ENCODE measurements around the gene MARCKSL1. TPM values are rescaled to one million over a fixed set of nuclear protein-coding genes. Genes with fewer than 3 reads are reported as not detected.

The MARCKSL1 gene
- total and polyA plus RNA-seq, 4 donors: 13.0 to 29.5 (median 18.4) TPM

DNA sequence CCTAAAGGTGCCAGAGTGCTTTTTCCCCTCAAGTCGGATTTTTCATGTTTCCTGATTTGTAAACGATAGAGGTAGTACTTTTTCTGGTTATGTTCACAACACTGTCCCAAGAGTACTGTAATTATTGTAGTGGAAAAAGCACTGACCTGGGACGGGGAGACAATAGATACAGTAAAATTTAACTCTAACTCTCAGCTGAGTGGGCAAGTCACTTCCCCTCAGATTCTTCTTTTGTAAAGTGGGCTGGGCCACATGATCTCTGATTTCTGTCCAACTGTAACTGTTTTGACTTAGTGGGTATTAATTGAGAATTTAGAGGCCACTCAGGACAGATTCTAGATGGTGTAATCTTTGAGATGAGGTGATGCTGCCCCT is 19.1 kb downstream of the MARCKSL1 start:
- peaks cover 5 to 12% (median 8%) of the 10 kb centered on the region in 4 donors for H3K36me3 ChIP-seq (ENCODE audit: control insufficient read depth in 4 of 4, insufficient read depth in 3 of 4, low read depth in 1 of 4, low read length in 3 of 4)
- no peak for DNase-seq (ENCODE audit: low spot score)
- H3K27ac ChIP-seq (ENCODE audit: low read depth in 1 of 2, low read length in 2 of 2): no peak overlapping the region
- no peaks in the 10 kb centered on the region for H3K27me3 ChIP-seq (ENCODE audit: control insufficient read depth in 4 of 4, insufficient read depth in 4 of 4, low read length in 3 of 4)
- no peak overlapping the region for H3K9ac ChIP-seq (ENCODE audit: low read depth in 1 of 2, low read length in 2 of 2)
- H3K4me1 ChIP-seq (ENCODE audit: control insufficient read depth in 4 of 4, insufficient read depth in 4 of 4, low read length in 3 of 4): peaks cover 4 to 9% (median 8%) of the 10 kb centered on the region in 4 donors
- no peak overlapping the region for H3K4me3 ChIP-seq (ENCODE audit: low read depth in 1 of 3, low read length in 3 of 3)
- H3K9me3 ChIP-seq (ENCODE audit: control insufficient read depth in 4 of 4, low read length in 3 of 4): no peaks in the 10 kb centered on the region
- WGBS: 78% methylated on average over 3 of the region's 3 CpGs
- TF ChIP-seq, protein P1, sequence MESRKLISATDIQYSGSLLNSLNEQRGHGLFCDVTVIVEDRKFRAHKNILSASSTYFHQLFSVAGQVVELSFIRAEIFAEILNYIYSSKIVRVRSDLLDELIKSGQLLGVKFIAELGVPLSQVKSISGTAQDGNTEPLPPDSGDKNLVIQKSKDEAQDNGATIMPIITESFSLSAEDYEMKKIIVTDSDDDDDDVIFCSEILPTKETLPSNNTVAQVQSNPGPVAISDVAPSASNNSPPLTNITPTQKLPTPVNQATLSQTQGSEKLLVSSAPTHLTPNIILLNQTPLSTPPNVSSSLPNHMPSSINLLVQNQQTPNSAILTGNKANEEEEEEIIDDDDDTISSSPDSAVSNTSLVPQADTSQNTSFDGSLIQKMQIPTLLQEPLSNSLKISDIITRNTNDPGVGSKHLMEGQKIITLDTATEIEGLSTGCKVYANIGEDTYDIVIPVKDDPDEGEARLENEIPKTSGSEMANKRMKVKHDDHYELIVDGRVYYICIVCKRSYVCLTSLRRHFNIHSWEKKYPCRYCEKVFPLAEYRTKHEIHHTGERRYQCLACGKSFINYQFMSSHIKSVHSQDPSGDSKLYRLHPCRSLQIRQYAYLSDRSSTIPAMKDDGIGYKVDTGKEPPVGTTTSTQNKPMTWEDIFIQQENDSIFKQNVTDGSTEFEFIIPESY (IDR thresholded peaks at IDR 0.05): no peak
- TF ChIP-seq RAD21 (IDR thresholded peaks at IDR 0.05) (no peak), HNF4A (conservative IDR thresholded peaks at IDR 0.05) (no peak), TAF1 (conservative IDR thresholded peaks at IDR 0.05) (no peak), EGR1 (IDR thresholded peaks at IDR 0.05; ENCODE audit: low read depth in 2 of 2) (no peak), FOXA1 (IDR thresholded peaks at IDR 0.05) (no peak), SP1 (IDR thresholded peaks at IDR 0.05) (no peak), YY1 (IDR thresholded peaks at IDR 0.05) (no peak), FOXA2 (IDR thresholded peaks at IDR 0.05) (no peak), GABPA (IDR thresholded peaks at IDR 0.05 in 1 of 2, conservative IDR thresholded peaks at IDR 0.05 in 1 of 2) (no peak), NR2F2 (IDR thresholded peaks at IDR 0.05) (no peak), JUND (IDR thresholded peaks at IDR 0.05) (no peak)
- TF ChIP-seq, protein P2, sequence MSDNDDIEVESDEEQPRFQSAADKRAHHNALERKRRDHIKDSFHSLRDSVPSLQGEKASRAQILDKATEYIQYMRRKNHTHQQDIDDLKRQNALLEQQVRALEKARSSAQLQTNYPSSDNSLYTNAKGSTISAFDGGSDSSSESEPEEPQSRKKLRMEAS (IDR thresholded peaks at IDR 0.05): no peak
- TF ChIP-seq, protein P3, sequence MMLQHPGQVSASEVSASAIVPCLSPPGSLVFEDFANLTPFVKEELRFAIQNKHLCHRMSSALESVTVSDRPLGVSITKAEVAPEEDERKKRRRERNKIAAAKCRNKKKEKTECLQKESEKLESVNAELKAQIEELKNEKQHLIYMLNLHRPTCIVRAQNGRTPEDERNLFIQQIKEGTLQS (IDR thresholded peaks at IDR 0.05): no peak
- TF ChIP-seq, protein P4, sequence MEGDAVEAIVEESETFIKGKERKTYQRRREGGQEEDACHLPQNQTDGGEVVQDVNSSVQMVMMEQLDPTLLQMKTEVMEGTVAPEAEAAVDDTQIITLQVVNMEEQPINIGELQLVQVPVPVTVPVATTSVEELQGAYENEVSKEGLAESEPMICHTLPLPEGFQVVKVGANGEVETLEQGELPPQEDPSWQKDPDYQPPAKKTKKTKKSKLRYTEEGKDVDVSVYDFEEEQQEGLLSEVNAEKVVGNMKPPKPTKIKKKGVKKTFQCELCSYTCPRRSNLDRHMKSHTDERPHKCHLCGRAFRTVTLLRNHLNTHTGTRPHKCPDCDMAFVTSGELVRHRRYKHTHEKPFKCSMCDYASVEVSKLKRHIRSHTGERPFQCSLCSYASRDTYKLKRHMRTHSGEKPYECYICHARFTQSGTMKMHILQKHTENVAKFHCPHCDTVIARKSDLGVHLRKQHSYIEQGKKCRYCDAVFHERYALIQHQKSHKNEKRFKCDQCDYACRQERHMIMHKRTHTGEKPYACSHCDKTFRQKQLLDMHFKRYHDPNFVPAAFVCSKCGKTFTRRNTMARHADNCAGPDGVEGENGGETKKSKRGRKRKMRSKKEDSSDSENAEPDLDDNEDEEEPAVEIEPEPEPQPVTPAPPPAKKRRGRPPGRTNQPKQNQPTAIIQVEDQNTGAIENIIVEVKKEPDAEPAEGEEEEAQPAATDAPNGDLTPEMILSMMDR (IDR thresholded peaks at IDR 0.05; ENCODE audit: low read depth, low read length, missing input control): no peak
- TF ChIP-seq, protein P5, sequence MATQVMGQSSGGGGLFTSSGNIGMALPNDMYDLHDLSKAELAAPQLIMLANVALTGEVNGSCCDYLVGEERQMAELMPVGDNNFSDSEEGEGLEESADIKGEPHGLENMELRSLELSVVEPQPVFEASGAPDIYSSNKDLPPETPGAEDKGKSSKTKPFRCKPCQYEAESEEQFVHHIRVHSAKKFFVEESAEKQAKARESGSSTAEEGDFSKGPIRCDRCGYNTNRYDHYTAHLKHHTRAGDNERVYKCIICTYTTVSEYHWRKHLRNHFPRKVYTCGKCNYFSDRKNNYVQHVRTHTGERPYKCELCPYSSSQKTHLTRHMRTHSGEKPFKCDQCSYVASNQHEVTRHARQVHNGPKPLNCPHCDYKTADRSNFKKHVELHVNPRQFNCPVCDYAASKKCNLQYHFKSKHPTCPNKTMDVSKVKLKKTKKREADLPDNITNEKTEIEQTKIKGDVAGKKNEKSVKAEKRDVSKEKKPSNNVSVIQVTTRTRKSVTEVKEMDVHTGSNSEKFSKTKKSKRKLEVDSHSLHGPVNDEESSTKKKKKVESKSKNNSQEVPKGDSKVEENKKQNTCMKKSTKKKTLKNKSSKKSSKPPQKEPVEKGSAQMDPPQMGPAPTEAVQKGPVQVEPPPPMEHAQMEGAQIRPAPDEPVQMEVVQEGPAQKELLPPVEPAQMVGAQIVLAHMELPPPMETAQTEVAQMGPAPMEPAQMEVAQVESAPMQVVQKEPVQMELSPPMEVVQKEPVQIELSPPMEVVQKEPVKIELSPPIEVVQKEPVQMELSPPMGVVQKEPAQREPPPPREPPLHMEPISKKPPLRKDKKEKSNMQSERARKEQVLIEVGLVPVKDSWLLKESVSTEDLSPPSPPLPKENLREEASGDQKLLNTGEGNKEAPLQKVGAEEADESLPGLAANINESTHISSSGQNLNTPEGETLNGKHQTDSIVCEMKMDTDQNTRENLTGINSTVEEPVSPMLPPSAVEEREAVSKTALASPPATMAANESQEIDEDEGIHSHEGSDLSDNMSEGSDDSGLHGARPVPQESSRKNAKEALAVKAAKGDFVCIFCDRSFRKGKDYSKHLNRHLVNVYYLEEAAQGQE (IDR thresholded peaks at IDR 0.05): no peak

All from liver (tissue), 9 donors.